Prostate gland (tissue), 2 donors: ENCODE results near the gene TM9SF2. TPM values are rescaled to one million over a fixed set of nuclear protein-coding genes. Genes with fewer than 3 reads are reported as not detected.

Experiments used
- DNase-seq: peaks from one replicate; pipeline ENCODE4 v3.0.0-alpha.2; 2019; ENCODE audit warnings: low spot score
- H3K27ac ChIP-seq, 2 donors: fragments of 200-600 bp; sonication (generic); 2 replicates each; pipeline ENCODE4 v1.5.1; 2017 to 2019
- H3K27me3 ChIP-seq: fragments of 200-600 bp; sonication (generic); replicated peaks from 2 replicates; pipeline ENCODE4 v1.5.1; 2019; ENCODE audit not compliant: insufficient read depth
- H3K36me3 ChIP-seq, 2 donors: fragments of 200-600 bp; sonication (generic); 1 replicate in 1 of 2; 2 replicates in 1 of 2; pipeline versions ENCODE4 v1.5.1 to v1.8.1; 2017 to 2019
- H3K4me1 ChIP-seq: fragments of 200-600 bp; sonication (generic); replicated peaks from 2 replicates; pipeline ENCODE4 v1.5.1; 2019
- H3K4me3 ChIP-seq, 2 donors: fragments of 200-600 bp; sonication (generic); 2 replicates each; pipeline ENCODE4 v1.5.1; 2017 to 2019
- H3K9me3 ChIP-seq: fragments of 200-600 bp; sonication (generic); 2 replicates; pipeline ENCODE4 v1.5.1; 2017
- CTCF ChIP-seq, 4 experiments: fragments of 200-600 bp in 2 of 4; fragments of 450-650 bp in 2 of 4; sonication (generic) in 2 of 4; IDR thresholded peaks; 1 replicate in 3 of 4; 2 replicates in 1 of 4; pipeline ENCODE4 v1.5.1; 2016 to 2019; ENCODE audit warnings: antibody characterized with exemption in 4 of 4, mild to moderate bottlenecking in 2 of 4, moderate library complexity in 2 of 4
- POLR2A ChIP-seq: fragments of 450-650 bp; IDR thresholded peaks from one replicate; pipeline ENCODE4 v1.6.1; 2016; ENCODE audit warnings: antibody characterized with exemption, mild to moderate bottlenecking
- POLR2AphosphoS5 ChIP-seq: sonication (generic); formaldehyde crosslinking; IDR thresholded peaks from one replicate; pipeline ENCODE4 v1.6.1; 2017; ENCODE audit warnings: antibody characterized with exemption
- WGBS: methylation state at CpG from one replicate; pipeline ENCODE4 v1.1.5; 2018; 5-methylcytosine and 5-hydroxymethylcytosine counted together
- intact Hi-C: fragments of 100-400 bp; cut with DNase I; formaldehyde crosslinking; loops from one replicate; pipeline ENCODE4 v1.14.2; 2022
- total RNA-seq, 2 donors: library from RNA; depleted of rRNA; stranded (reverse); fragments of >200 nt; gene quantifications; one replicate each; pipeline ENCODE4 v1.1.0, GENCODE V29; 2016

Gene TM9SF2
- total RNA-seq, 2 donors from 2014 or later = 136 to 175 TPM

GRCh38 chr13:99546878-99547277 is 45.6 kb downstream of the TM9SF2 start:
- intact Hi-C loops = no loop called here
- no peak overlapping the region for H3K4me3 ChIP-seq
- no peak for DNase-seq
- H3K36me3 ChIP-seq = peaks cover 0 to 2% of the 10 kb centered on the region in 2 donors
- no peak for TF ChIP-seq POLR2A
- TF ChIP-seq POLR2AphosphoS5 = no peak
- TF ChIP-seq CTCF (IDR thresholded peaks at IDR 0.05) = no peak
- no peak overlapping the region for H3K27ac ChIP-seq
- H3K9me3 ChIP-seq = no peaks in the 10 kb centered on the region
- no peaks in the 10 kb centered on the region for H3K4me1 ChIP-seq
- no peaks in the 10 kb centered on the region for H3K27me3 ChIP-seq
- 92% methylated on average over 7 of the region's 7 CpGs for WGBS

DNA sequence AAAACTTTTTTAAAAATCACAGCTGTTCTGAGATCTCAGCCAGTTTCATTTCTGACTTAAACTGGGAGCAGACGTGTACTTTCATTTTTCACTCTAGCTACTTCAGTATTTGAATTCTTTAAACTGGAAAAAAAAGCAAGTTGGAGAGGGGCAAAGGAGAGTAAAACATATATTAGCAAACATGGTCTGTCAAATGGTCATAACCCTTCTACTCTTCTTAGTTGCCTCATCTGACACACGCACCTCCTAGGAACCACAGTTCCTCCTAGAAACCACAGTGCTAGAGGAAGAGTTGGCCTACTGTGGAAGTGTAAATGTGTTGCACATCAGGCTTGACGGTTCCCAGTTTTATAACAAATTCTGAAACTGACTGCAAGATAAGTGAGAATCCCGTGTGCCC is 47.2 kb downstream of the TM9SF2 start:
- TF ChIP-seq POLR2AphosphoS5 (no peak), CTCF (IDR thresholded peaks at IDR 0.05) (no peak), POLR2A (no peak)
- Histone ChIP-seq H3K4me1 (no peaks in the 10 kb centered on the region), H3K4me3 (no peak overlapping the region), H3K27me3 (no peaks in the 10 kb centered on the region), H3K36me3 (peaks cover 0 to 2% of the 10 kb centered on the region in 2 donors), H3K27ac (no peak overlapping the region), H3K9me3 (no peaks in the 10 kb centered on the region)
- intact Hi-C loops = no loop called here
- WGBS = 70% methylated on average over 4 of the region's 4 CpGs
- DNase-seq = no peak

DNA sequence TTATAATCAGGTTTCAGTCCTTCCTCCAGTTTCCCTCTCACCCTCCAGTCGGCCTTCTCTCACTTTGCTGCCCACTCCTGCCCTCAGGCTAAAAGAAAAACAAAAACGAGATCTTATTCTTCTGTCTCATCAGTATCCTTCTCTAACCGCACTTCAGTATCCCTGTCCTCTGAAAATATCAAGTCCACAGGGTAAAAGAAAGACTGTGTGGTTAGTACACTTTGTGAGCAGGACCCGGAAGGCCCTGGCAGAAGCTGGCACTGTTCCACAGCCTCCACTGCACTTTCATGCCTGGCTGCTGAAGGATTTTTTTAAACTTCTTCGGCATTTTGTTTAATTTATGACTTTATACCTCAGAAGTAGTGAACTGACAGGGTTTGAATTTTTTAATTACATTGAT is 51.8 kb downstream of the TM9SF2 start:
- no peak overlapping the region for H3K4me3 ChIP-seq
- no peak for DNase-seq
- no peaks in the 10 kb centered on the region for H3K36me3 ChIP-seq
- no peaks in the 10 kb centered on the region for H3K4me1 ChIP-seq
- no peak for TF ChIP-seq CTCF (IDR thresholded peaks at IDR 0.05)
- TF ChIP-seq POLR2A = no peak
- TF ChIP-seq POLR2AphosphoS5 = no peak
- 53% methylated on average over 5 of the region's 5 CpGs for WGBS
- no peak overlapping the region for H3K27ac ChIP-seq
- H3K9me3 ChIP-seq = no peaks in the 10 kb centered on the region
- H3K27me3 ChIP-seq = no peaks in the 10 kb centered on the region
- intact Hi-C loops = no loop called here

GRCh38 chr13:99555149-99555548 is 53.9 kb downstream of the TM9SF2 start:
- H3K36me3 ChIP-seq = no peaks in the 10 kb centered on the region
- TF ChIP-seq POLR2AphosphoS5 (no peak), CTCF (IDR thresholded peaks at IDR 0.05) (no peak), POLR2A (no peak)
- no peak for DNase-seq

DNA sequence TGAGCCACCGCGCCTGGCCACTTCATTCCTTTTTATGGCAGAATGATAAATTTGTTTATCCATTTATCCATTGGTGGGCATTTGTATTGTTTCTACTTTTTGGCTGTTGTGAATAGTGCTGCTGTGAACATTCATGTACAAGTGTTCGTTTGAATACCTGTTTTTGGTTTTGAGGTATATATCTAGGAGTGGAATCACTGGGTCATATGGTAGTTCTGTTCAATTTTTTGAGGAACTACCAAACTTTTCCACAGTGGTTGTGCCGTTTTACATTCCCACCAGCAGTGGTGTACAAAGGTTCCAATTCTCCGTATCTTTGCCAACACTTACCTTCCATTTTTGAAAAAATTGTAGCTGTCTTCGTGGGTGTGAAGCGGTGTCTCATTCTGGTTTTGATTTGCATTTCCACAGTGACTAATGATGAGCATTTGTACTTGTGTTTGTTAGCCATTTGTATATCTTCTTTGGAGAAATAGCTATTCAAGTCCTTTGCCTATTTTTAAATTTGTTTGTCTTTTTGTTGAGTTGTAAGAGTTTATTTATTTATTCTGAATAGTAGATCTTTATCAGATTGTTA is 55.7 kb downstream of the TM9SF2 start:
- Histone ChIP-seq H3K4me3 (no peak overlapping the region), H3K27ac (no peak overlapping the region), H3K27me3 (no peaks in the 10 kb centered on the region), H3K9me3 (no peaks in the 10 kb centered on the region), H3K36me3 (no peaks in the 10 kb centered on the region), H3K4me1 (no peaks in the 10 kb centered on the region)
- DNase-seq = no peak
- no peak for TF ChIP-seq POLR2A
- TF ChIP-seq POLR2AphosphoS5 = no peak
- no peak for TF ChIP-seq CTCF (IDR thresholded peaks at IDR 0.05)
- 97% methylated on average over 7 of the region's 7 CpGs for WGBS
- intact Hi-C loops = no loop called here

More at GRCh38 chr13:99555149-99555548, 53.9 kb downstream of the TM9SF2 start:
- no peaks in the 10 kb centered on the region for H3K27me3 ChIP-seq
- no peaks in the 10 kb centered on the region for H3K9me3 ChIP-seq
- H3K4me1 ChIP-seq = no peaks in the 10 kb centered on the region
- WGBS = 75% methylated on average over 5 of the region's 5 CpGs
- H3K4me3 ChIP-seq = no peak overlapping the region
- intact Hi-C loops = no loop called here
- no peak overlapping the region for H3K27ac ChIP-seq
